MM.1S (cell line): ENCODE results near the gene CCDC171.

Source experiments
- DNase-seq: peaks from one replicate; pipeline ENCODE4 v3.0.0-alpha.2; 2015
- H2AFZ ChIP-seq: fragments of 300-600 bp; sonication (generic); 2 replicates; pipeline ENCODE4 v1.6.0; 2016; ENCODE audit warnings: antibody characterized with exemption, low read length
- H3F3A ChIP-seq: fragments of 300-600 bp; sonication (generic); 2 replicates; pipeline ENCODE4 v1.6.1; 2016; ENCODE audit warnings: mild to moderate bottlenecking, antibody characterized with exemption, low read length, moderate library complexity, mixed read lengths; ENCODE audit not compliant: insufficient read depth
- H3K27ac ChIP-seq: fragments of 300-600 bp; sonication (generic); 2 replicates; pipeline ENCODE4 v1.5.1; 2016; ENCODE audit warnings: mild to moderate bottlenecking, low read length
- H3K27me3 ChIP-seq: fragments of 300-600 bp; sonication (generic); replicated peaks from 2 replicates; pipeline ENCODE4 v1.6.0; 2016; ENCODE audit warnings: low read length; ENCODE audit not compliant: insufficient read depth
- H3K36me3 ChIP-seq: fragments of 300-600 bp; sonication (generic); replicated peaks from 2 replicates; pipeline ENCODE4 v1.6.1; 2016; ENCODE audit warnings: mild to moderate bottlenecking, low read length, mixed read lengths; ENCODE audit not compliant: insufficient read depth
- H3K4me1 ChIP-seq: fragments of 300-600 bp; sonication (generic); 2 replicates; pipeline ENCODE4 v1.6.1; 2016; ENCODE audit warnings: low read length, mixed read lengths
- H3K4me2 ChIP-seq: fragments of 300-600 bp; sonication (generic); 2 replicates; pipeline ENCODE4 v1.6.0; 2016; ENCODE audit warnings: low read depth, low read length
- H3K4me3 ChIP-seq: fragments of 300-600 bp; sonication (generic); 2 replicates; pipeline ENCODE4 v1.5.1; 2016; ENCODE audit warnings: low read length, mixed read lengths
- H3K79me2 ChIP-seq: fragments of 300-600 bp; sonication (generic); 2 replicates; pipeline ENCODE4 v1.6.1; 2016; ENCODE audit warnings: mixed run types, low read length, mixed read lengths
- H3K9ac ChIP-seq: fragments of 300-600 bp; sonication (generic); 2 replicates; pipeline ENCODE4 v1.6.1; 2016; ENCODE audit warnings: low read length, mixed read lengths
- H3K9me2 ChIP-seq: fragments of 300-600 bp; sonication (generic); replicated peaks from 2 replicates; pipeline ENCODE4 v1.6.1; 2016; ENCODE audit warnings: mild to moderate bottlenecking, low read length, mixed read lengths; ENCODE audit not compliant: insufficient read depth
- H3K9me3 ChIP-seq: fragments of 300-600 bp; sonication (generic); replicated peaks from 2 replicates; pipeline ENCODE4 v1.6.1; 2016; ENCODE audit warnings: mild to moderate bottlenecking, low read length, mixed read lengths; ENCODE audit not compliant: insufficient read depth
- H4K20me1 ChIP-seq: fragments of 300-600 bp; sonication (generic); 2 replicates; pipeline ENCODE4 v1.6.1; 2016; ENCODE audit warnings: mild to moderate bottlenecking, low read length, moderate library complexity, mixed read lengths; ENCODE audit not compliant: insufficient read depth
- EZH2 ChIP-seq: fragments of 300-600 bp; sonication (generic); optimal IDR thresholded peaks from 2 replicates; pipeline ENCODE3; 2017; ENCODE audit warnings: low read depth, mild to moderate bottlenecking, antibody characterized with exemption, low read length, mixed read lengths
- EZH2phosphoT487 ChIP-seq: fragments of 300-600 bp; sonication (generic); IDR thresholded peaks from 2 replicates; pipeline ENCODE4 v1.6.1; 2018; ENCODE audit warnings: antibody characterized with exemption, low read length
- TF ChIP-seq, protein P1 (sequence below): fragments of 300-600 bp; sonication (generic); IDR thresholded peaks from 2 replicates; pipeline ENCODE4 v1.5.1; 2016; ENCODE audit warnings: antibody characterized with exemption, low read length, mixed read lengths

CCDC171 gene

GRCh38 chr9:16023446-16023845 lies 470.6 kb downstream of the CCDC171 start:
- H3K4me1 ChIP-seq: no peaks in the 10 kb centered on the region
- H3K79me2 ChIP-seq: no peaks in the 10 kb centered on the region
- H3F3A ChIP-seq: no peaks in the 10 kb centered on the region
- H3K9me2 ChIP-seq: no peaks in the 10 kb centered on the region
- no peak overlapping the region for H3K4me3 ChIP-seq
- no peaks in the 10 kb centered on the region for H3K27me3 ChIP-seq
- no peaks in the 10 kb centered on the region for H3K36me3 ChIP-seq
- no peaks in the 10 kb centered on the region for H3K9me3 ChIP-seq
- no peak overlapping the region for H3K27ac ChIP-seq
- no peak overlapping the region for H3K4me2 ChIP-seq
- no peak overlapping the region for H2AFZ ChIP-seq
- no peak for TF ChIP-seq EZH2
- no peak for TF ChIP-seq EZH2phosphoT487
- TF ChIP-seq, protein P1, sequence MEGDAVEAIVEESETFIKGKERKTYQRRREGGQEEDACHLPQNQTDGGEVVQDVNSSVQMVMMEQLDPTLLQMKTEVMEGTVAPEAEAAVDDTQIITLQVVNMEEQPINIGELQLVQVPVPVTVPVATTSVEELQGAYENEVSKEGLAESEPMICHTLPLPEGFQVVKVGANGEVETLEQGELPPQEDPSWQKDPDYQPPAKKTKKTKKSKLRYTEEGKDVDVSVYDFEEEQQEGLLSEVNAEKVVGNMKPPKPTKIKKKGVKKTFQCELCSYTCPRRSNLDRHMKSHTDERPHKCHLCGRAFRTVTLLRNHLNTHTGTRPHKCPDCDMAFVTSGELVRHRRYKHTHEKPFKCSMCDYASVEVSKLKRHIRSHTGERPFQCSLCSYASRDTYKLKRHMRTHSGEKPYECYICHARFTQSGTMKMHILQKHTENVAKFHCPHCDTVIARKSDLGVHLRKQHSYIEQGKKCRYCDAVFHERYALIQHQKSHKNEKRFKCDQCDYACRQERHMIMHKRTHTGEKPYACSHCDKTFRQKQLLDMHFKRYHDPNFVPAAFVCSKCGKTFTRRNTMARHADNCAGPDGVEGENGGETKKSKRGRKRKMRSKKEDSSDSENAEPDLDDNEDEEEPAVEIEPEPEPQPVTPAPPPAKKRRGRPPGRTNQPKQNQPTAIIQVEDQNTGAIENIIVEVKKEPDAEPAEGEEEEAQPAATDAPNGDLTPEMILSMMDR: no peak
- no peak overlapping the region for H3K9ac ChIP-seq
- DNase-seq: no peak
- H4K20me1 ChIP-seq: no peaks in the 10 kb centered on the region
